ENCODE data around the gene NAGLU. TPM values are rescaled to one million over a fixed set of nuclear protein-coding genes. Genes with fewer than 3 reads are reported as not detected.

NAGLU gene
- total and polyA plus RNA-seq, 2 of the 13 experiments (the other 11 are each of a cell fraction or from before 2014, with no cell fraction given): 28.2 to 40.1 TPM

DNA sequence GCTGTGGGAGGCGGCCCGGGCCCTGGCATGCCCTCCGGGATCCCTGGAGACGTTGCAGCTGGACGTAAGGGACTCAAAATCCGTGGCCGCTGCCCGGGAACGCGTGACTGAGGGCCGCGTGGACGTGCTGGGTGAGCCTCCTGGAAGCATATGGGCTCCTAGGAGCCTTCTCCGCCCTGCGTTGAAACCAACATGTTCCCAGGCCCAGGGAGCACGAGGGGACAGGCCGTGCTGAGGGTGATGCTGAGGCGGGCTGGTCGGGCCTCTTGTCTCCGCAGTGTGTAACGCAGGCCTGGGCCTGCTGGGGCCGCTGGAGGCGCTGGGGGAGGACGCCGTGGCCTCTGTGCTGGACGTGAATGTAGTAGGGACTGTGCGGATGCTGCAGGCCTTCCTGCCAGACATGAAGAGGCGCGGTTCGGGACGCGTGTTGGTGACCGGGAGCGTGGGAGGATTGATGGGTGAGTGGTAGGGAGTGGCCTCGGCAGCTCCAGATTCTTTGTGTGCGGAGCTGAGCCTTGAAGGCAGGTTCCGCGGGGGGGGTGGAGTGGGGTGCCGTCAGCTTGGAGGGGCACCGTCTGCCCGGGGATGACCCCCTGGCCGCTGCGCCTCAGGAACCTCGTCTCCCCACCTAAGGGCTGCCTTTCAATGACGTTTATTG is 17.2 kb downstream of the NAGLU start (continued):
- TF ChIP-seq HES4 (CRISPR knock-in tag; IDR thresholded peaks at IDR 0.05; ENCODE audit: borderline replicate concordance): 0 out of 2 replicates have a peak, but pooled peaks have one; percentile 14
- TF ChIP-seq RBFOX2 (IDR thresholded peaks at IDR 0.05; ENCODE audit: low read depth, low read length): peak; percentile 57; the same call in 1 of the 2 replicates
- 0 out of 2 replicates have a peak, but pooled peaks have one; percentile 6 for TF ChIP-seq HDAC2 (CRISPR knock-in tag; IDR thresholded peaks at IDR 0.05)
- TF ChIP-seq ARID2 (CRISPR knock-in tag; IDR thresholded peaks at IDR 0.05; ENCODE audit: borderline replicate concordance): no peak
- peak; percentile 51 for TF ChIP-seq PRPF4 (IDR thresholded peaks at IDR 0.05; ENCODE audit: low read depth, low read length, poor library complexity, severe bottlenecking)
- TF ChIP-seq, protein P1, sequence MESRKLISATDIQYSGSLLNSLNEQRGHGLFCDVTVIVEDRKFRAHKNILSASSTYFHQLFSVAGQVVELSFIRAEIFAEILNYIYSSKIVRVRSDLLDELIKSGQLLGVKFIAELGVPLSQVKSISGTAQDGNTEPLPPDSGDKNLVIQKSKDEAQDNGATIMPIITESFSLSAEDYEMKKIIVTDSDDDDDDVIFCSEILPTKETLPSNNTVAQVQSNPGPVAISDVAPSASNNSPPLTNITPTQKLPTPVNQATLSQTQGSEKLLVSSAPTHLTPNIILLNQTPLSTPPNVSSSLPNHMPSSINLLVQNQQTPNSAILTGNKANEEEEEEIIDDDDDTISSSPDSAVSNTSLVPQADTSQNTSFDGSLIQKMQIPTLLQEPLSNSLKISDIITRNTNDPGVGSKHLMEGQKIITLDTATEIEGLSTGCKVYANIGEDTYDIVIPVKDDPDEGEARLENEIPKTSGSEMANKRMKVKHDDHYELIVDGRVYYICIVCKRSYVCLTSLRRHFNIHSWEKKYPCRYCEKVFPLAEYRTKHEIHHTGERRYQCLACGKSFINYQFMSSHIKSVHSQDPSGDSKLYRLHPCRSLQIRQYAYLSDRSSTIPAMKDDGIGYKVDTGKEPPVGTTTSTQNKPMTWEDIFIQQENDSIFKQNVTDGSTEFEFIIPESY (CRISPR knock-in tag; IDR thresholded peaks at IDR 0.05): peak; percentile 84
- TF ChIP-seq, protein P2, sequence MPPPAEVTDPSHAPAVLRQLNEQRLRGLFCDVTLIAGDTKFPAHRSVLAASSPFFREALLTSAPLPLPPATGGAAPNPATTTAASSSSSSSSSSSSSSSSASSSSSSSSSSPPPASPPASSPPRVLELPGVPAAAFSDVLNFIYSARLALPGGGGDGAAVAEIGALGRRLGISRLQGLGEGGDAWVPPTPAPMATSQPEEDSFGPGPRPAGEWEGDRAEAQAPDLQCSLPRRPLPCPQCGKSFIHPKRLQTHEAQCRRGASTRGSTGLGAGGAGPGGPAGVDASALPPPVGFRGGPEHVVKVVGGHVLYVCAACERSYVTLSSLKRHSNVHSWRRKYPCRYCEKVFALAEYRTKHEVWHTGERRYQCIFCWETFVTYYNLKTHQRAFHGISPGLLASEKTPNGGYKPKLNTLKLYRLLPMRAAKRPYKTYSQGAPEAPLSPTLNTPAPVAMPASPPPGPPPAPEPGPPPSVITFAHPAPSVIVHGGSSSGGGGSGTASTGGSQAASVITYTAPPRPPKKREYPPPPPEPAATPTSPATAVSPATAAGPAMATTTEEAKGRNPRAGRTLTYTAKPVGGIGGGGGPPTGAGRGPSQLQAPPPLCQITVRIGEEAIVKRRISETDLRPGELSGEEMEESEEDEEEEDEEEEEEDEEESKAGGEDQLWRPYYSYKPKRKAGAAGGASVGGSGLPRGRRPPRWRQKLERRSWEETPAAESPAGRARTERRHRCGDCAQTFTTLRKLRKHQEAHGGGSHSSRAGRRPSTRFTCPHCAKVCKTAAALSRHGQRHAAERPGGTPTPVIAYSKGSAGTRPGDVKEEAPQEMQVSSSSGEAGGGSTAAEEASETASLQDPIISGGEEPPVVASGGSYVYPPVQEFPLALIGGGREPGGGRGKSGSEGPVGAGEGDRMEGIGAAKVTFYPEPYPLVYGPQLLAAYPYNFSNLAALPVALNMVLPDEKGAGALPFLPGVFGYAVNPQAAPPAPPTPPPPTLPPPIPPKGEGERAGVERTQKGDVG (CRISPR knock-in tag; IDR thresholded peaks at IDR 0.05; ENCODE audit: borderline replicate concordance): peak; percentile 67

All from HepG2 (cell line).